ENCODE data around the gene NEK8. TPM values are rescaled to one million over a fixed set of nuclear protein-coding genes. Genes with fewer than 3 reads are reported as not detected.
"Not testable (repeated sequence)": the region's sequence is repeated elsewhere in the genome, so short reads cannot be mapped to it uniquely, and the experiment has no call there.

The NEK8 gene
- total RNA-seq, 1 donor from 2014 or later, result 0.62 TPM

DNA sequence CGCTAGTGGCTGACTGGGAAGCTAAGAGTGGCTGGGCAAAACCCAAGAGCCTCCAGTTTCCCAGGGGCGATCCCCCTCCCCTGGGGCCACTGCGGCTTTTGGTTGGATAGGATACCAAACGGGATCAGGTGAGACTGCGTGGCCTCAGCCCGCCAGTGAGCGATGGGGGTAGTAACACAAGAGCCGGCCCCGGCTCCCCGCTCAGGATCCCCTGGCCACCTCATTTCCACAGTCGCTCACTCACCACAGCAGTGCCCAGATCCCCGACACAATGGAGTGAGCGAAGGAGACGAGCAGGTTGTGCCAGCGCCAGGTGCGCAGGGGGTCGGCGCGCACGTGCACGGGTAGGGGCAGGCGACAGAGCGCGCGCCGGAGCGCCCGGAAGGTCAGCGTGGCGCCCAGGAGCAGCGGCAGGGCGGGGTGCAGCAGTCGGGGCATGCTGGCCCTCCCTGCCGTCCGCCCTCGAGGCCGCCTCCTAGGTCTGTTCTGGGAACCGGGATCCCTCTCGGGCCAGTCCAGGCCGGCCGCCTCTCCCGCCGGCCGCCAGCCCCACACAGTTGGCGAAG, 2.8 kb upstream of the NEK8 start:
- DNase-seq, result no peak

DNA sequence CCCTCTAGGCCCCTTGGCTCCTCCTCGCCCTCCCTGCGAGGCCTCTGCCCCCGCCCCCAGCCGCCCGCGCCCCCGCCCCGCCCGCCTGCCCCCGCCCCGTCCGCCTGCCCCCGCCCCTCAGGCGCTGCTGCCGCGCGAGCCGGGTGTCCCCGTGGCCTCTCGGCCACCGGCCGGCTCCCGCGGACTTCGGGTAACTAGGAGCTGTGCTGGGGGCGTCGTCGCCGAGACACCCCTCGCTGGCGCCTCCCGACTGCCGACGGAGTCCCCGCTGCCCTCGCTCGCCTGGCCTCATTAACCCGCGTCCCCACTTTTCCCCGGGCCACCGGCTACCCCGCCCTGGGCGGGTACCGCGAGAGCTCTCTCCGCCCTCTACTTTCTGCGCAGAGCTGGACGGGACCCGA, 2.4 kb upstream of the NEK8 start, which contains the start of gene TLCD1:
Gene TLCD1 (minus strand): TSS at position 8 of the 401 bp plus-strand sequence. CDS start 136 bp downstream, outside the sequence.
- DNase-seq, result peak; percentile 35

DNA sequence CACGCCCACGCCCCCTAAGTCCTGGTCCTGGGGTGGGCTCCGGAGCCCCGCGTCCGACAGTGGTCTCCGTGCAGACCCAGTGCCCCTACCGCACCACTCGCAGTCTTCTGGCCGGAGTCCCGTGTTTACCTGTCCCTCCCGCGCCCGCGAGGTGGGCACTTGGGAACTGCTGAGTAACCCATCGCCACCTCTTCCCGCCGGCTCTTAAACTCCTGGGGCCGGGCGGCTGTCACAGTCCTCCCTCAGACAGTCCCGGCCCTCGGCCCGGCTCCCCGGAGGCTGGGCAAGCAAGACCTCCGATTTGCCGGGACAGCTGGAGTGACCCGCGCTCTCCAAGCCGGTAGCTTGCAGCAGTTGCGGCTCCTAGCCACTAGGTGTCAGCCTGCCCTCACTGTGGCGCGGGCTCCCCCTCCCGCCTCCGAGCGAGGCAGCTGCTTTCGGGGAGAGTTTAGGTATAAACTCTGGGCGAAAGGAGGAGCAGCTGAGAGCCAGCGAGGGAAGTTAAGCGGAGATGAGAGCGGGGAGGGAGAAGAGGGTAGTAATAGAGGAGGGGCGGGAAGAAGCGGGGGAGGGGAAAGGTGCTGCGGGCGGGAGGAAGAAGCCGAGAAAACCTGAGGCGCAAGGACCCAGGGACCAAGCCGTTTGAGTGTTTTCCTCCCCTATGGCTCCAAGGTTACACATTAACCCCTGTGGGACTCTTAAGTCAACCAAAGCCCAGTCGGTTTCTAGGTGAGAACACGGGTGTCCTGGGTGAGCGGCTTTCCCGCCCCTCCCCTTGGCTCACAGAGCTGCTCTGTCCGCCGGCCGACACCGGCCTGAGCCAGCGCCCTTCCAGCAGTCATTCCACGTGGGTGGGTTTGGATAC, 1.7 kb upstream of the NEK8 start:
- DNase-seq, result peak; percentile 91

DNA sequence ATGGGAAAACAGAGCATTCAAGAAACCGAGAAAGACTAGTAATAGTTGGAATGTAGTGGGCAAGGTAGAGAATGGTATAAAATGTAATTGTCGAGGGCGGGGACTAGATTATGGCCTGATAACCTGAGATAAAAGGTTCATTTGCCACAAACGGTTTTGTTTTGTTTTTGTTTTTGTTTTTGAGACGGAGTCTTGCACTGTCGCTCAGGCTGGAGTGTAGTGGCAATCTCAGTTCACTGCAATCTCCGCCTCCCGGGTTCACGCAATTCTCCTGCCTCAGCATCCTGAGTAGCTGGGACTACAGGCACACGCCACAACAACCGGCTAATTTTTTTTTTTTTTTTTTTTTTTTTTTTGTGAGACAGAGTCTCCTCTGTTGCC, 1.4 kb downstream of the NEK8 start:
- DNase-seq, result no peak

DNA sequence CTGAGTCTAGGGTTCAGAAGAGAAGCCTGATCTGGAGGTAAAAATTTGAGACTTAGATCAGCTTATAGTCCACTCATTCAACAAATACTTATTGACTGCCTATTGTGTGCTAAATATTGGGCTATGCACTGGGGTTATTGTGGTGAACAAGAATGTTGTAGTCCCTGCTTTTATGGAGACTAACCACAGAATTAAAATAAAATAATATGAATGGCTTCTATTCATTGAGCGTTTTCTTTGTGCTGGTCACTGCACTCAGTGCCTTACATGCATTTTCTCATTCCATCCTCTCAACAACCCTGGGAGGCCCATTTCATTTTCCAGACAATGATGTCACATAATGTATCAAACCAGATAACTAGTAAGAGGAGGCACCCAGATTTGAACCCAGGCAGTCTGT, 4.8 kb downstream of the NEK8 start:
- no peak for DNase-seq

DNA sequence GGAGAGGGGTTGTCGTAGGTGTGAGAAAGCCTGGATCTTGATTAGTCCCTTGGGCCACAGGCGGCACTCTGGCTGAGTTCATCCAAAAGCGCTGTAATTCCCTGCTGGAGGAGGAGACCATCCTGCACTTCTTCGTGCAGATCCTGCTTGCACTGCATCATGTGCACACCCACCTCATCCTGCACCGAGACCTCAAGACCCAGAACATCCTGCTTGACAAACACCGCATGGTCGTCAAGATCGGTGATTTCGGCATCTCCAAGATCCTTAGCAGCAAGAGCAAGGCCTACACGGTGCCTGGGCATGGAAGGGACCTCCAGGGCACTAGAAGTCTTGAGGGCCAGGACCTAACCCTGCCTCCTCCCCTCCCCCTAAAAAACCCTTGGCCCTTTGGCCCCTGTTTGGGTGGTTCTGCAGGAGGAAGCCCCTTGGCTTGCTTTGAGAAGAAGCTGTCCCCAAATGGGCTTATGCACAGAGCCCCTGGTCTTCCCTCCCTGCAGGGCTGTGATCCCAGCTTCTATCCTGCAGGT, 6.2 kb downstream of the NEK8 start:
- no peak for DNase-seq

DNA sequence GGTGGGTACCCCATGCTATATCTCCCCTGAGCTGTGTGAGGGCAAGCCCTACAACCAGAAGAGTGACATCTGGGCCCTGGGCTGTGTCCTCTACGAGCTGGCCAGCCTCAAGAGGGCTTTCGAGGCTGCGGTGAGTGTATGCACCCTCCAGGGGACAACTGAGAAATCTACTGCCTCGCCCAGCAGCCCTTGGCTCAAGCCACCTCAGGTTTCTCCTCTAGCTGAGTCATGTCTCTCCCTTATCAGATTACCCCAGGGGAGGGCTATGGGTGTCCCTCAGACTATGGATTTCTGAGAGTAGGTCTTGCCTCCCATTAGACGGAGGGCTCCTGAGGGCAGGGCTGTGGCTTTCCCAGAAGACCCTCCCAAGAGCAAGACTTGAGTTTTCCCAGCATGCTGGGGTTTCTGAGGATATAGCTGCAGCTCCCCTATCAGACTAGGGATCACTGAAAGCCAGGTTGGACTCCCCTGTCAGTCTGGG, 6.7 kb downstream of the NEK8 start:
- no peak for DNase-seq

DNA sequence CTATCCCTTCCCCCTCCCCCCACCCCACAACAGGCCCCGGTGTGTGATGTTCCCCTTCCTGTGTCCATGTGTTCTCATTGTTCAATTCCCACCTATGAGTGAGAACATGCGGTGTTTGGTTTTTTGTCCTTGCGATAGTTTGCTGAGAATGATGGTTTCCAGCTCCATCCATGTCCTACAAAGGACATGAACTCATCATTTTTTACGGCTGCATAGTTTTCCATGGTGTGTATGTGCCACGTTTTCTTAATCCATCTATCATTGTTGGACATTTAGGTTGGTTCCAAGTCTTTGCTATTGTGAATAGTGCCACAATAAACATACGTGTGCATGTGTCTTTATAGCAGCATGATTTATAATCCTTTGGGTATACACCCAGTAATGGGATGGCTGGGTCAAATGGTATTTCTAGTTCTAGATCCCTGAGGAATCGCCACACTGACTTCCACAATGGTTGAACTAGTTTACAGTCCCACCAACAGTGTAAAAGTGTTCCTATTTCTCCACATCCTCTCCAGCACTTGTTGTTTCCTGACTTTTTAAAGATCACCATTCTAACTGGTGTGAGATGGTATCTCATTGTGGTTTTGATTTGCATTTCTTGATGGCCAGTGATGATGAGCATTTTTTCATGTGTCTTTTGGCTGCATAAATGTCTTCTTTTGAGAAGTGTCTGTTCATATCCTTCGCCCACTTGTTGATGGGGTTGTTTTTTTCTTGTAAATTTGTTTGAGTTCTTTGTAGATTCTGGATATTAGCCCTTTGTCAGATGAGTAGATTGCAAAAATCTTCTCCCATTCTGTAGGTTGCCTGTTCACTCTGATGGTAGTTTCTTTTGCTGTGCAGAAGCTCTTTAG, 7.6 kb downstream of the NEK8 start:
- not testable (repeated sequence) for DNase-seq

DNA sequence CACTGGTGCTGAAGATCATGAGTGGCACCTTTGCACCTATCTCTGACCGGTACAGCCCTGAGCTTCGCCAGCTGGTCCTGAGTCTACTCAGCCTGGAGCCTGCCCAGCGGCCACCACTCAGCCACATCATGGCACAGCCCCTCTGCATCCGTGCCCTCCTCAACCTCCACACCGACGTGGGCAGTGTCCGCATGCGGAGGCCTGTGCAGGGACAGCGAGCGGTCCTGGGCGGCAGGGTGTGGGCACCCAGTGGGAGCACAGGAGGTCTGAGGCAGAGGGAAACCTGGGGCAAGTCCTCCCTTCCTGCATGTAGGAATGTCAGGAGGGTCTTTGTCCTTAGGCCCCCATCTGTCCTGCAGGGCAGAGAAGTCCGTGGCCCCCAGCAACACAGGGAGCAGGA, 8.7 kb downstream of the NEK8 start:
- no peak for DNase-seq

DNA sequence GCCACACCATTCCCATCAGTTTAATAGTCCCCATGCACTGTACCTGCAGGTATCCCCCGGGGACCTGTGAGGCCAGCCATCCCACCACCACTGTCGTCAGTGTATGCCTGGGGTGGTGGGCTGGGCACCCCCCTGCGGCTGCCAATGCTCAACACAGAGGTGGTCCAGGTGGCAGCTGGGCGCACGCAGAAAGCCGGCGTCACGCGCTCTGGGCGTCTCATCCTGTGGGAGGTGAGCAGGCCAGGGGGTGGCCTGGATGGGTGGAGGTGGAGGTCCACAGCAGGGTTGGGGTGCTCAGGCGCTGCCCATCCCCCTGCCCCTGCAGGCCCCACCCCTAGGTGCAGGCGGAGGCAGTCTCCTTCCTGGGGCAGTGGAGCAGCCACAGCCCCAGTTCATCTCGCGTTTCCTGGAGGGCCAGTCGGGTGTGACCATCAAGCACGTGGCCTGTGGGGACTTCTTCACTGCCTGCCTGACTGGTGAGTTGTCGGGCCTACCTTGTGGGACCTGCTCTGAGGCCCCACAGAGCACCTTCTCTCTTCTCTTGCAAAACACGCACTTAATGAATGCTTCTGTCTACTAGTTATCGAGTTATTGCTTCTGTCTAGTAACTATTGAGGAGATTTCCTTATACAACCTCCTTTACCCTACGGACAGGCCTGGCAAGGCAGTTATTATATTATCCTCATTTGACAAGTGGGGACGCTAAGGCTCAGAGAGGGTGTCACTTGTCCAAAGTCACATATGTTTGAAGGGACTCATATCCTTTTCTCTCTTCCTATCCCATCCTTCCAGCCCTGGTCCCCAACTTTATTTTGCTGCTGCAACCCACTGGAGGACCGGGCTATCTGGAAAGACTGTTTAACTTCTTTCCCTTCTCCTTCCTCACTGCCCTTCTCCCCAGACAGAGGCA, 9.4 kb downstream of the NEK8 start:
- DNase-seq, result no peak

DNA sequence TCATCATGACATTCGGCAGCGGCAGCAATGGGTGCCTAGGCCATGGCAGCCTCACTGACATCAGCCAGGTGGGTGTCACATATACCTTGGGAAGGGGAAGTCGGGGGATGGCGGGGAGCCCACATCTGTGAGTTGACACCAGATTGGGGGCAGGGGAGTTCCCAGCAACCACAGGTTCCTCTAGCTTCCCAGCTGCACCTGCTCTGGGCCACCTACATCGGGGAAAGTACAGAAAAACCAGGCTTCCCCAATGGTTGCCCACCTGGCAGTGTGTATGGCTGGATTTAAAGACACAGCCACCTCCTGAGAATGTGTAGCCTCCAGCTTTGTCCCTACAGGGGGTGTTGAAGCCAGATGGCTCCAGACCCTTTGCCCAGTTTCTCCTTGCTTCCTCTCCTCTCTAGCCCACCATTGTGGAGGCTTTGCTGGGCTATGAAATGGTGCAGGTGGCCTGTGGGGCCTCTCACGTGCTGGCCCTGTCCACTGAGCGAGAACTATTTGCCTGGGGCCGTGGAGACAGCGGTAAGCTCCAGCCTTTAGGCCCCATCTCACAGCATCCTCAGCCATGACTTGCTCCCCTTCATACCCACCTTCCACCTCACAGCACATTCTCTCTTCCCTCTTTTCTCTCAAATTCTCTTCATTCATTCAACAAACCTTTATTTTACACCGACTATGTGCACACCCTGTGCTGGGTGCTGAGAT, 10.2 kb downstream of the NEK8 start:
- DNase-seq, result no peak

DNA sequence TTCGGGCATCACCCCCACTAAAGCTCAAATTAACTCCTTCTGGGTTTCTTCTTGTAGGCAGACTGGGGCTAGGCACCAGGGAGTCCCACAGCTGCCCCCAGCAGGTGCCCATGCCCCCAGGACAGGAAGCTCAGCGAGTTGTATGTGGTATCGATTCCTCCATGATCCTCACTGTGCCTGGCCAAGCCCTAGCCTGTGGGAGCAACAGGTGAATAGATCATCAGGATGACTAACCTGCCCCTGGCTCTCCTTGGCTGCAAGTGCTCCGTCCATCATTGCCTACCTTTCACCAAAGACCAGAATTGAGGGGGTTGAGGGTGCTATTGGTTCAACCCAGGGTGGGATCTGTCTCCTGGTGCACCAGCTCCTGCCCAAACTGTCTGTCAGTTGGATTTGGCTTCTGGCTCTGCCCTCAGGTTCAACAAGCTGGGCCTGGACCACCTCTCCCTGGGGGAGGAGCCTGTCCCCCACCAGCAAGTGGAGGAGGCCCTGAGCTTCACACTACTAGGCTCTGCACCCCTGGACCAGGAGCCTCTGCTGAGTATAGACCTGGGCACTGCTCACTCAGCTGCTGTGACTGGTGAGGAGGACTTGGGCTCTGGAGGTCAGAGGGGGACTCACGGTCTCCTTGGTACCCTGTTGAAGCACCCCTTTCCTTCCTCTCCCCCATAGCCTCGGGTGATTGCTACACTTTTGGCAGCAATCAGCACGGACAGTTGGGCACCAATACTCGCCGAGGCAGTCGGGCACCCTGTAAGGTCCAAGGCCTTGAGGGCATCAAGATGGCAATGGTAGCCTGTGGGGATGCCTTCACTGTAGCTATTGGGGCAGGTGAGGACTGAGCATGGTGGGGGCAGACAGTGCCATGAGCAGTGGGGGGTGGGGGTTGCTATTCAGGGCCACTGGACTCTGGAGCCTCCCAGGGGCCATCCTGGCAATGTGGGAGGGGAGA, 12.1 kb downstream of the NEK8 start:
- DNase-seq, result no peak

DNA sequence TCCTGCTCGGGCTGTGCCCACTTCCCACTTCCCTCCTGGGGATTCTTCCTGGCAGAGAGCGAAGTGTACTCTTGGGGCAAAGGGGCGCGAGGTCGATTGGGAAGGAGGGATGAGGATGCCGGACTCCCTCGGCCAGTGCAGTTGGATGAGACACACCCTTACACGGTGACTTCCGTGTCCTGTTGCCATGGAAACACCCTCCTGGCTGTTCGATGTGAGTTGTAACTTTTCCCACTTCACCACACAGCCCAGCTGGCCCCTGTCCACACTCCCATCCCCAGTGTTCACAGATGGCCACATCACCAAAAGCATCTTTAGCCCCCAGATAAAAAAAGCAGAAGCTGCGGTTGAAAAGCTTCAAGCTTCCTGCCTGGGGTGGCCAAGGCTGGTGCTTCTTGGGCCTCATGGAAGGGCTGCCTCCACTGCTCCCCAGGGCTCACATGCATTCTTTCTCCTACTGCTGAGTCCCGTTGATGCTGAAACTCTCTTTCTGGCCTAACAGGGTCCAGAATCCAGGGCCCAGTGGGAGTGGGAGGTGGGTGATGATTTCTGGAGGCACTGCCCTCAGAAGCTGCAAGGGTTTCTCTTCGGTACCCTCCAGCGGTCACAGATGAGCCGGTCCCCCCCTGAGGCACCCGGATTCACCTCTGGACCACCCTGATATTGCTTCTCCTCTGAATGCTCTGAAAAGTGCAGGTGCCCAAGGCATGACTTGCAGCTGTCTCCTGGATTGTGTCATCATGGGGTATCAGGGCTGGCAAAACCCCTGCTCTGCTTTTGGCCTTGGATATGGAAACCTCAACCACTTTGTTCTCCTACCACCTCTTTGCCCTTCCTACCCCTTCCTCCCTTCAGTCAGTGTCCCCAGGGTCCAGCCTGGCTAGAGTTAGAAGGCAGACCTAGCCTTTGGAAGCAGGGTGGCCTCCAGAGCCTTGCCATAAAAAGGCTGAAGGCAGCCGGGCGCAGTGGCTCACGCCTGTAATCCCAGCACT, 13.1 kb downstream of the NEK8 start:
- no peak for DNase-seq

DNA sequence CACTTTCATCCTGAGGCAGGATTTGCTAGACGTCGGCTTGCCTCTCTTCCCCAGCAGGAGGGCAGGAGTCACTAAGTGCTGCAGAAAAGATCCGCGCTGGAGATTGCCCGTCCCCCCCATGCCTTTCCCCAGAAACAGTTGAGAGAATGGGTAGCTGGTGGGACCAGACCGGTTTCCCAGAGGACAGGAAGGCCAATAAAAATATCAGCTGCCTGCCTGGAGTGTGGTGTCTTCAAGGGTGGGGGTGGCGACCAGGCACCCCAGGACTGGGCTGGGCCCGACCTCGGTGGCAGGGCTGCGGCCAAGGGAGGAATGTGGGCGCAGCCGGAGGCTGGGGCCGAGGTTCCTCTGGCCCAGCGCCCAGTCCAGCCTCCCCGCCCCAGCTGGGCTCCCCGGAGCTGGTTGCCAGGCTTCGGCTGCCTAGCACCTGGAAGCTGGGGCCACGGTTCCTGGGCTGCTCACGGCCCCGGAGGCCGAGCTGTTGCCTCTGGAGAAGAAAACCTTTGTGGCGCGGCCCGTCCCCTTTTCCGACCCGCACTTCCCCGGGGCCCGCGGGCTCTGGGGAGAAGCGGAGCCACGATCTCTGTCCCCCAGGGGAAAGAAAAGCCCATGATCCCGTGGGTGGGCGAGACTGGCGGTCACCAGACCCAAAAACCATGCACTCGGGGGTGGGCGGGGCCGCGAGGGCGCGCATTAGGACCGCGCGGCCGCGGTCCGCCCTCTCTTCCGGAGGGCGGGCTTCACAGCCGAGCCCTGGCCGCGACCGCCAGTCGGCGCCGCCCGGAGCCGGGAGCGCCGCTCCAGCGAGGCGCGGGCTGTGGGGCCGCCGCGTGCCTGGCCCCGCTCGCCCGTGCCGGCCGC, 14.9 kb downstream of the NEK8 start, which contains the start of gene TRAF4:
Gene TRAF4 (plus strand): TSS at position 769 of the 861 bp plus-strand sequence. CDS start 102 bp downstream, outside the sequence.
- peak; percentile 53 for DNase-seq

DNA sequence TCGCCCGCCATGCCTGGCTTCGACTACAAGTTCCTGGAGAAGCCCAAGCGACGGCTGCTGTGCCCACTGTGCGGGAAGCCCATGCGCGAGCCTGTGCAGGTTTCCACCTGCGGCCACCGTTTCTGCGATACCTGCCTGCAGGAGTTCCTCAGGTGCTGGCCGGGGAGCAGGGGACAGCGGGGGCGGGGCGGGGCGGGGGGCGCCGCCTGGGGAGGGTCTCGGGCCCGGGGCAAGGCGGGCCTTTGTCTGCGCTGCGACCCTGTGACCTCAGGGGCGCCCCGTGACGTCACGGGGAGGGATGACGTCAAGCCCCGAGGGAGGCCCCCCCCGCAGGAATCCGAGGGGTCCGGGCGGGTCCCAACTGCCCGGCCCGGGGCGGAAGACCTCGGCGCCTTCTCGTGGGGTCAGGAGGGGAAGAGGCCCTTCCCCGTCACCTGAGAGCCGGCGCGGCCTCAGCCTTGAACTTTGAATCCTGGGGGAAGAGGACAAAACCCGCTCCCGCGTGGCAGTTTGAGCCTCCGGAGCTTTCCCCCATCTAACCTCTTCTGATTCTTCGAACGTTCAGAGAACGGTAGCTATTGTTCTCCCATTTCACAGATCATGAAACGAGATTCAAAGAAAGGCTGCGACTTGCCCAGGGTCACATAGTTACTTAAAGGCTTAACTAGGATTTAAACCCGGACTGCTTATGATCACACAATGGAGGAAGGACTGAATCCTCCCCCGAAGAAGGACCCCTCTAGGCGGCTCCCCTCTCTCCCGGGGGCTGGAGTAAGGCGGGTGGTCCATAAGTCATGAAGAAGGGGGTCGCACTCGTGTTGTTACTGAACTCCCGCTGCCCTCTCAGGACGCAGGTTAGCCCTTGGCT, 15.8 kb downstream of the NEK8 start:
- DNase-seq, result no peak

All from occipital lobe (tissue), 2 donors.